RWPE2 (cell line): ENCODE data around the gene SGMS1.

ENCODE experiments used
- ATAC-seq: fragments of 200-7000 bp; cut with Tn5 transposase; 3 replicates; pipeline ENCODE4 v1.9.1; 2021; ENCODE audit warnings: low read depth
- DNase-seq: peaks from one replicate; pipeline ENCODE4 v3.0.0-alpha.2; 2020; ENCODE audit warnings: low spot score
- H3K27ac ChIP-seq: fragments of 450-650 bp; 2 replicates; pipeline ENCODE4 v1.5.1; 2017; ENCODE audit warnings: mild to moderate bottlenecking; ENCODE audit not compliant: poor library complexity, severe bottlenecking
- H3K27me3 ChIP-seq: fragments of 250-450 bp; sonication (Bioruptor Pico); 2 replicates; pipeline ENCODE4 v1.5.1; 2021; ENCODE audit warnings: mild to moderate bottlenecking, moderate library complexity; ENCODE audit not compliant: insufficient read depth, poor library complexity, severe bottlenecking
- H3K36me3 ChIP-seq: fragments of 250-450 bp; sonication (Bioruptor Pico); 2 replicates; pipeline ENCODE4 v1.5.1; 2020; ENCODE audit warnings: low read depth, mild to moderate bottlenecking, moderate library complexity
- H3K4me1 ChIP-seq: fragments of 250-450 bp; sonication (Bioruptor Pico); 2 replicates; pipeline ENCODE4 v1.5.1; 2021; ENCODE audit warnings: mild to moderate bottlenecking, moderate library complexity; ENCODE audit not compliant: insufficient read depth, poor library complexity, severe bottlenecking
- H3K4me3 ChIP-seq: fragments of 250-450 bp; sonication (Bioruptor Pico); 2 replicates; pipeline ENCODE4 v1.5.1; 2021; ENCODE audit warnings: mild to moderate bottlenecking, moderate library complexity; ENCODE audit not compliant: severe bottlenecking
- H3K9me3 ChIP-seq: fragments of 250-450 bp; sonication (Bioruptor Pico); 2 replicates; pipeline ENCODE4 v1.5.1; 2021; ENCODE audit warnings: mild to moderate bottlenecking, moderate library complexity; ENCODE audit not compliant: severe bottlenecking
- TF ChIP-seq, protein P1 (sequence below): fragments of 450-650 bp; IDR thresholded peaks from one replicate; pipeline ENCODE4 v1.5.1; 2017; ENCODE audit warnings: mild to moderate bottlenecking, moderate library complexity; ENCODE audit not compliant: poor library complexity, severe bottlenecking

SGMS1 gene

GRCh38 chr10:50333872-50334271 is 289.9 kb downstream of the SGMS1 start:
- peaks cover 4% of the 10 kb centered on the region for H3K4me1 ChIP-seq
- H3K9me3 ChIP-seq = peaks cover 2% of the 10 kb centered on the region
- DNase-seq = no peak
- TF ChIP-seq, protein P1, sequence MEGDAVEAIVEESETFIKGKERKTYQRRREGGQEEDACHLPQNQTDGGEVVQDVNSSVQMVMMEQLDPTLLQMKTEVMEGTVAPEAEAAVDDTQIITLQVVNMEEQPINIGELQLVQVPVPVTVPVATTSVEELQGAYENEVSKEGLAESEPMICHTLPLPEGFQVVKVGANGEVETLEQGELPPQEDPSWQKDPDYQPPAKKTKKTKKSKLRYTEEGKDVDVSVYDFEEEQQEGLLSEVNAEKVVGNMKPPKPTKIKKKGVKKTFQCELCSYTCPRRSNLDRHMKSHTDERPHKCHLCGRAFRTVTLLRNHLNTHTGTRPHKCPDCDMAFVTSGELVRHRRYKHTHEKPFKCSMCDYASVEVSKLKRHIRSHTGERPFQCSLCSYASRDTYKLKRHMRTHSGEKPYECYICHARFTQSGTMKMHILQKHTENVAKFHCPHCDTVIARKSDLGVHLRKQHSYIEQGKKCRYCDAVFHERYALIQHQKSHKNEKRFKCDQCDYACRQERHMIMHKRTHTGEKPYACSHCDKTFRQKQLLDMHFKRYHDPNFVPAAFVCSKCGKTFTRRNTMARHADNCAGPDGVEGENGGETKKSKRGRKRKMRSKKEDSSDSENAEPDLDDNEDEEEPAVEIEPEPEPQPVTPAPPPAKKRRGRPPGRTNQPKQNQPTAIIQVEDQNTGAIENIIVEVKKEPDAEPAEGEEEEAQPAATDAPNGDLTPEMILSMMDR = no peak
- H3K36me3 ChIP-seq = no peaks in the 10 kb centered on the region
- no peak overlapping the region for H3K4me3 ChIP-seq
- H3K27me3 ChIP-seq = no peaks in the 10 kb centered on the region
- no peak overlapping the region for H3K27ac ChIP-seq
- ATAC-seq = no peak

GRCh38 chr10:50332108-50332842 is 291.5 kb downstream of the SGMS1 start:
- no peaks in the 10 kb centered on the region for H3K36me3 ChIP-seq
- DNase-seq (no peak), ATAC-seq (no peak)
- H3K4me3 ChIP-seq = no peak overlapping the region
- H3K4me1 ChIP-seq = peaks cover 10% of the 10 kb centered on the region
- peaks cover 2% of the 10 kb centered on the region for H3K9me3 ChIP-seq
- TF ChIP-seq, protein P1 = no peak
- no peak overlapping the region for H3K27ac ChIP-seq
- no peaks in the 10 kb centered on the region for H3K27me3 ChIP-seq

DNA sequence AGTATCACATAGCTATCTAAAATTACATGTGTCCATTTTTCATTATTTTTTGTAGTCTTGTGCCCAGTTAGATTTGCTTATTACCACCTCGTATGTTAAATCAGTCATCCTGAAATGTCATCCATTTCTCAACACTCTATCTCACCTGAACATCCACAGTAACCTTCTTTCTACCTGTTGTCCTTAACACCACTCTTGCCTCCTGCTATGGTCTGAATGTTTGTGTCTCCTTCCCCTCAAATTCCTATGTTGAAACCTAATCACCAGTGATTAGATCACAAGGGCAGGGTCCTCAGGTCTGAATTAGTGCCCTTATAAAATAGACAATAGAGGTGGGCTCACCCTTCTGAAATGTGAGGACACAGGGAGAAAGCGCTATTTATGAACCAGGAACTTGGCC is 292.3 kb downstream of the SGMS1 start:
- no peaks in the 10 kb centered on the region for H3K27me3 ChIP-seq
- ATAC-seq (no peak), DNase-seq (no peak)
- peaks cover 2% of the 10 kb centered on the region for H3K9me3 ChIP-seq
- H3K36me3 ChIP-seq = no peaks in the 10 kb centered on the region
- H3K27ac ChIP-seq = no peak overlapping the region
- H3K4me3 ChIP-seq = no peak overlapping the region
- peaks cover 14% of the 10 kb centered on the region for H3K4me1 ChIP-seq
- TF ChIP-seq, protein P1 = no peak

- H3K27me3 ChIP-seq = no peaks in the 10 kb centered on the region
- no peak for DNase-seq
- peaks cover 37% of the 10 kb centered on the region for H3K4me1 ChIP-seq
- ATAC-seq = peak; percentile 75
- H3K9me3 ChIP-seq = no peaks in the 10 kb centered on the region
- TF ChIP-seq, protein P1 = no peak
- peak overlapping the region; percentile 86 for H3K27ac ChIP-seq
- H3K36me3 ChIP-seq = no peaks in the 10 kb centered on the region
- H3K4me3 ChIP-seq = peak overlapping the region; percentile 5
Measured at GRCh38 chr10:50326757-50327701, 296.7 kb downstream of the SGMS1 start.

- ATAC-seq (no peak), DNase-seq (no peak)
- no peaks in the 10 kb centered on the region for H3K36me3 ChIP-seq
- peaks cover 41% of the 10 kb centered on the region for H3K4me1 ChIP-seq
- TF ChIP-seq, protein P1 = no peak
- no peak overlapping the region for H3K4me3 ChIP-seq
- no peaks in the 10 kb centered on the region for H3K27me3 ChIP-seq
- H3K9me3 ChIP-seq = no peaks in the 10 kb centered on the region
- peak overlapping the region; percentile 86 for H3K27ac ChIP-seq
Measured at GRCh38 chr10:50326172-50326555, 297.6 kb downstream of the SGMS1 start.
